ENCODE results near the gene PNCK.

The PNCK gene

GRCh38 chrX:153673428-153674218, at the start of gene PNCK:
PNCK (minus strand) TSS chrX:153673813; CDS start chrX:153673076, 737 bp downstream.
- ATAC-seq = no peak
- TF ChIP-seq ZFP3 (CRISPR knock-in tag; IDR thresholded peaks at IDR 0.05) = no peak
- TF ChIP-seq SNAI2 (CRISPR knock-in tag; IDR thresholded peaks at IDR 0.05) = no peak
- no peak for TF ChIP-seq ISL1 (CRISPR knock-in tag; IDR thresholded peaks at IDR 0.05)
- no peak for TF ChIP-seq ZC3H10 (CRISPR knock-in tag; IDR thresholded peaks at IDR 0.05)
- no peak for TF ChIP-seq OSR1 (CRISPR knock-in tag; IDR thresholded peaks at IDR 0.05)
- TF ChIP-seq TCF4 (CRISPR knock-in tag; IDR thresholded peaks at IDR 0.05; ENCODE audit: borderline replicate concordance) = no peak
- no peak for TF ChIP-seq ZFP30 (CRISPR knock-in tag; IDR thresholded peaks at IDR 0.05)
- no peak for TF ChIP-seq CSDC2 (CRISPR knock-in tag; IDR thresholded peaks at IDR 0.05)
- TF ChIP-seq CREB5 (CRISPR knock-in tag; IDR thresholded peaks at IDR 0.05; ENCODE audit: low read depth) = no peak
- TF ChIP-seq PATZ1 (CRISPR knock-in tag; IDR thresholded peaks at IDR 0.05; ENCODE audit: borderline replicate concordance) = no peak
- TF ChIP-seq ZNF8 (CRISPR knock-in tag; IDR thresholded peaks at IDR 0.05) = no peak
- TF ChIP-seq BACH2 (CRISPR knock-in tag; IDR thresholded peaks at IDR 0.05; ENCODE audit: borderline replicate concordance) = no peak
- no peak for TF ChIP-seq TSHZ2 (CRISPR knock-in tag; IDR thresholded peaks at IDR 0.05)
- TF ChIP-seq POU6F1 (CRISPR knock-in tag; IDR thresholded peaks at IDR 0.05; ENCODE audit: borderline replicate concordance, low read depth) = no peak
- no peak for TF ChIP-seq CSRNP3 (CRISPR knock-in tag; IDR thresholded peaks at IDR 0.05)
- no peak for TF ChIP-seq TOX (CRISPR knock-in tag; IDR thresholded peaks at IDR 0.05; ENCODE audit: borderline replicate concordance)
- TF ChIP-seq GLIS3 (CRISPR knock-in tag; IDR thresholded peaks at IDR 0.05) = no peak

- ATAC-seq = no peak
- no peak for TF ChIP-seq ZNF8 (CRISPR knock-in tag; IDR thresholded peaks at IDR 0.05)
- TF ChIP-seq PPARA (CRISPR knock-in tag; IDR thresholded peaks at IDR 0.05; ENCODE audit: borderline replicate concordance) = no peak
- TF ChIP-seq TCF4 (CRISPR knock-in tag; IDR thresholded peaks at IDR 0.05; ENCODE audit: borderline replicate concordance) = no peak
- no peak for TF ChIP-seq ZFP30 (CRISPR knock-in tag; IDR thresholded peaks at IDR 0.05)
- no peak for TF ChIP-seq ZNF565 (CRISPR knock-in tag; conservative IDR thresholded peaks at IDR 0.05; ENCODE audit: low read depth)
- no peak for TF ChIP-seq TOX (CRISPR knock-in tag; IDR thresholded peaks at IDR 0.05; ENCODE audit: borderline replicate concordance)
- no peak for TF ChIP-seq CSRNP3 (CRISPR knock-in tag; IDR thresholded peaks at IDR 0.05)
- no peak for TF ChIP-seq BACH2 (CRISPR knock-in tag; IDR thresholded peaks at IDR 0.05; ENCODE audit: borderline replicate concordance)
- no peak for TF ChIP-seq CREB5 (CRISPR knock-in tag; IDR thresholded peaks at IDR 0.05; ENCODE audit: low read depth)
- no peak for TF ChIP-seq PATZ1 (CRISPR knock-in tag; IDR thresholded peaks at IDR 0.05; ENCODE audit: borderline replicate concordance)
- TF ChIP-seq ZNF70 (CRISPR knock-in tag; IDR thresholded peaks at IDR 0.05) = no peak
These were observed 49.2 kb upstream of the PNCK start for GRCh38 chrX:153722704-153723350.
